ENCODE measurements around the gene PHF21B.

GRCh38 chr22:45008186-45008681 is 1.6 kb downstream of the PHF21B start:
- TF ChIP-seq POLR2A (IDR thresholded peaks at IDR 0.05; ENCODE audit: low read depth, low read length) (no peak), TAF1 (IDR thresholded peaks at IDR 0.05; ENCODE audit: low read depth, low read length) (no peak), POLR2AphosphoS5 (IDR thresholded peaks at IDR 0.05; ENCODE audit: low read depth, low read length) (no peak), POU2F2 (IDR thresholded peaks at IDR 0.05; ENCODE audit: low read depth, low read length) (no peak)
